ENCODE results near the gene ACSL4.

Gene ACSL4

DNA sequence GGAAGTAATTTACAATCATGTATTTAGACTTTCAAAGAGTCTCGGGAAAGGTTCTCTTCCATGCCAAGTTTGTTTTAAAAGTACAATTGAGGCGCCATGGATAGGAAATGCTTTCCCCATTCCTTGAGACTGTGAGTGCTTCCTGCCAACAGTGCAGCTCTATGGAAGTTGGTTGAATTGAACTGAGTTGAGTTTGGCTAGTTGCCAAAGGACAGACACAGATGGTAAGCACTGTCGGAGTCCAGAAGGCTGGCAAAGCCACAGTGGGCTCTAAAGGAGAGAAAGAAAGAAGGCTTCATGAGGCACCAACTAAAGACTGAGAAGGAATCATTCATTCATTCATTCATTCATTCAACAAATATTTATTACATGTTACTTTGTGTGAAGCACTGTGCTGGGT, 103.7 kb downstream of the ACSL4 start:
- Histone ChIP-seq H3K36me3 (ENCODE audit: insufficient read depth, low read length) (no peaks in the 10 kb centered on the region), H3K4me1 (ENCODE audit: insufficient read depth, low read length) (no peaks in the 10 kb centered on the region; the same call in none of the 2 replicates), H3K9me3 (ENCODE audit: control insufficient read depth, insufficient read depth, low read length) (no peaks in the 10 kb centered on the region), H3K9ac (ENCODE audit: low read depth, low read length) (no peak overlapping the region)

GRCh38 chrX:109626637-109627036, 106.4 kb downstream of the ACSL4 start:
- no peaks in the 10 kb centered on the region for H3K9me3 ChIP-seq (ENCODE audit: control insufficient read depth, insufficient read depth, low read length)

GRCh38 chrX:109624641-109625616, 108.1 kb downstream of the ACSL4 start, which contains the start of gene KCNE5:
KCNE5 (minus strand) TSS chrX:109625172; CDS start chrX:109625020, 152 bp downstream.
- peak within 1 kb of the TSS; percentile 73 for H3K9ac ChIP-seq (ENCODE audit: low read depth, low read length)
- no peaks in the 10 kb centered on the region for H3K36me3 ChIP-seq (ENCODE audit: insufficient read depth, low read length)
- no peaks in the 10 kb centered on the region for H3K9me3 ChIP-seq (ENCODE audit: control insufficient read depth, insufficient read depth, low read length)

More at GRCh38 chrX:109626637-109627036, 106.4 kb downstream of the ACSL4 start:
- H3K9ac ChIP-seq (ENCODE audit: low read depth, low read length), result no peak overlapping the region
- no peaks in the 10 kb centered on the region for H3K36me3 ChIP-seq (ENCODE audit: insufficient read depth, low read length)
- no peaks in the 10 kb centered on the region; the same call in 1 of the 2 replicates for H3K4me1 ChIP-seq (ENCODE audit: insufficient read depth, low read length)

GRCh38 chrX:109623997-109624396, 109.1 kb downstream of the ACSL4 start:
- H3K9ac ChIP-seq (ENCODE audit: low read depth, low read length), result peak overlapping the region; percentile 73; the same call in 1 of the 2 replicates
- no peaks in the 10 kb centered on the region; the same call in 1 of the 2 replicates for H3K4me1 ChIP-seq (ENCODE audit: insufficient read depth, low read length)
- no peaks in the 10 kb centered on the region for H3K9me3 ChIP-seq (ENCODE audit: control insufficient read depth, insufficient read depth, low read length)
- H3K36me3 ChIP-seq (ENCODE audit: insufficient read depth, low read length), result no peaks in the 10 kb centered on the region

More at GRCh38 chrX:109624641-109625616, 108.1 kb downstream of the ACSL4 start, which contains the start of gene KCNE5:
- no peaks in the 10 kb centered on the region; the same call in 1 of the 2 replicates for H3K4me1 ChIP-seq (ENCODE audit: insufficient read depth, low read length)

- Histone ChIP-seq H3K9me3 (ENCODE audit: control insufficient read depth, insufficient read depth, low read length) (no peaks in the 10 kb centered on the region), H3K4me1 (ENCODE audit: insufficient read depth, low read length) (no peaks in the 10 kb centered on the region; the same call in 1 of the 2 replicates), H3K36me3 (ENCODE audit: insufficient read depth, low read length) (no peaks in the 10 kb centered on the region), H3K9ac (ENCODE audit: low read depth, low read length) (no peak overlapping the region)
Measured at GRCh38 chrX:109622270-109622669, 110.8 kb downstream of the ACSL4 start.

DNA sequence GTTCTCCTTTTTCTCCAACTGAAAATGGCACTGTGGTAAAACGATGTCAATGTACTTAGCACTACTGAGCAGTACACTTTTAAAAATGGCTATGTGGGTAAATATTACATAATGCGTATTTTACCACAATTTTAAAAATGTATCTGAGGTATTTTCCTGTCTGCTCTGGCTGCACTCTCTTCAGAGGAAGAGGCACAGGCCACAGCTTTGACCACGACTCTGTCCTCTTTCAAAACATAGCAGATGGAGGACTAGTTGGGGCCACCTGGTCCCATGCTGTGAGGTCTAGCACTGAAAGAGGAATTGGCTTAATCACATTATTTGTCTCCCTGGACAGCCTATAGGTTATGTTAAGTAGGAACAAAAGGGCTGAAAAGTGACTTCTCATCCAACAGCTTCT, 113.3 kb downstream of the ACSL4 start:
- no peaks in the 10 kb centered on the region for H3K9me3 ChIP-seq (ENCODE audit: control insufficient read depth, insufficient read depth, low read length)
- peaks cover 4% of the 10 kb centered on the region; the same call in 1 of the 2 replicates for H3K4me1 ChIP-seq (ENCODE audit: insufficient read depth, low read length)
- H3K9ac ChIP-seq (ENCODE audit: low read depth, low read length), result no peak overlapping the region
- H3K36me3 ChIP-seq (ENCODE audit: insufficient read depth, low read length), result no peaks in the 10 kb centered on the region

DNA sequence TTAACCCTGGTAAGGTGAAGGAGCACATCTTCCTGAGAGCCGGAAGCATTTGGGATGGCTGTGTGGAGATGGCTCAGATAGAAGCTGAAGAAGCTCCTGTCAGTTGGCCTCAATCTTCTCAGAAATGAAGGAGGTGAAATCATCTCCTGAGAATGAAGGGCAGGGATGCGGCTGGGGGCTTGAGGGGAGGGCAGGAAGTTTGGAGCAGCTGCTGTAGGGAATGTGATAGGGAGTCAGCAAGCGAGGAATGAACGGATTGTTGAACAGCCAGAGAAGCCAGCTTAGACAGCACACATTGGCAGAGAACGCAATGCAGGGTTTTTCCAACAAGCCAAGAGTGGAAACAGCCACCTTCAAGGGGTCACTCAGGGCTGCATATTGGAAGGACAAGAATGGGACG, 118.1 kb downstream of the ACSL4 start:
- Histone ChIP-seq H3K9ac (ENCODE audit: low read depth, low read length) (no peak overlapping the region), H3K4me1 (ENCODE audit: insufficient read depth, low read length) (peaks cover 6% of the 10 kb centered on the region; the same call in 1 of the 2 replicates), H3K36me3 (ENCODE audit: insufficient read depth, low read length) (no peaks in the 10 kb centered on the region), H3K9me3 (ENCODE audit: control insufficient read depth, insufficient read depth, low read length) (no peaks in the 10 kb centered on the region)

GRCh38 chrX:109601486-109601885, 131.6 kb downstream of the ACSL4 start:
- H3K9me3 ChIP-seq (ENCODE audit: control insufficient read depth, insufficient read depth, low read length), result no peaks in the 10 kb centered on the region
- H3K9ac ChIP-seq (ENCODE audit: low read depth, low read length), result no peak overlapping the region
- no peaks in the 10 kb centered on the region for H3K36me3 ChIP-seq (ENCODE audit: insufficient read depth, low read length)
- H3K4me1 ChIP-seq (ENCODE audit: insufficient read depth, low read length), result peaks cover 10% of the 10 kb centered on the region

DNA sequence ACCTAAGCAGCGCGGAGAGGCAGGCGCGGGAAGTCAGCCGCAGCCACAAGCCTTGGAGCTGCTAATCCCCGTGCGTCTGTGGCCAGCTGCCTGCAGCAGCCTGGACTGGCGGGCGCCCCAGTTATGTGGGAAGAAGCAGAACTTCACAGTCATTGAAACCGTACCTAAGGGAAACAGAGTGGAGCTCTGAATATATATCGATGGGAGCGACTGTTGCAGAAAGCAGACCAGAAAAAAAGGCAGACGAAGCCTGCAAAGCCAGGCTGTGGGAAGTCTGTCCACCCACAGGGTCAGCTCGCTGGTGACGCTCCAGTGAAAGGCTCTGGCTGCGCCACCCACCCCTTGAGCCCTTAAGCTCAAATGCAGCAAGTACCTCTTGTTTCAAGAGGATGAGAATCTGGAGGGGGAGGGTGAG, 132.8 kb downstream of the ACSL4 start:
- peaks cover 10% of the 10 kb centered on the region for H3K4me1 ChIP-seq (ENCODE audit: insufficient read depth, low read length)
- no peaks in the 10 kb centered on the region for H3K36me3 ChIP-seq (ENCODE audit: insufficient read depth, low read length)
- no peaks in the 10 kb centered on the region for H3K9me3 ChIP-seq (ENCODE audit: control insufficient read depth, insufficient read depth, low read length)
- peak overlapping the region; percentile 39 for H3K9ac ChIP-seq (ENCODE audit: low read depth, low read length)

DNA sequence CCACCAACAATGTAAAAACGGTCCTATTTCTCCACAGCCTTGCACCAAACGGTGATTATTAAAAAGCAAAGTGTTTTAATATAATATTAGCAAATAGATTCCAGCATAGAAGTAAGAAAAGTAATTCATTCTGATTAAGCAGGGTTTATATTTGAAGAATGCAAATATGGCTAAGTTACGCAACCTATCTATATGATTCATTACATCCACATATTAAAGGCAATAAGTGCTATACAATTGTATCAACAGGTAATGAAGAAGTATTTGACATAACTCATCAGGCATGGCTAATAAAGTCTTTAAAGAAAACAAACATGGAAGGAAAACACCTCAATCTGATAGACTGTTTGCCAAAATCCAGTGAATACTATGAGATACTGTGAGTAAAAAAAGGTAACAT, 137.0 kb downstream of the ACSL4 start:
- no peaks in the 10 kb centered on the region for H3K36me3 ChIP-seq (ENCODE audit: insufficient read depth, low read length)
- H3K4me1 ChIP-seq (ENCODE audit: insufficient read depth, low read length), result peaks cover 8% of the 10 kb centered on the region
- no peaks in the 10 kb centered on the region for H3K9me3 ChIP-seq (ENCODE audit: control insufficient read depth, insufficient read depth, low read length)
- no peak overlapping the region for H3K9ac ChIP-seq (ENCODE audit: low read depth, low read length)

All from ES-I3 (cell line).